ENCODE measurements around the gene CACNA2D3. TPM values are rescaled to one million over a fixed set of nuclear protein-coding genes. Genes with fewer than 3 reads are reported as not detected.

Gene CACNA2D3
- total RNA-seq, 1 donor from 2014 or later: 3.6 TPM

DNA sequence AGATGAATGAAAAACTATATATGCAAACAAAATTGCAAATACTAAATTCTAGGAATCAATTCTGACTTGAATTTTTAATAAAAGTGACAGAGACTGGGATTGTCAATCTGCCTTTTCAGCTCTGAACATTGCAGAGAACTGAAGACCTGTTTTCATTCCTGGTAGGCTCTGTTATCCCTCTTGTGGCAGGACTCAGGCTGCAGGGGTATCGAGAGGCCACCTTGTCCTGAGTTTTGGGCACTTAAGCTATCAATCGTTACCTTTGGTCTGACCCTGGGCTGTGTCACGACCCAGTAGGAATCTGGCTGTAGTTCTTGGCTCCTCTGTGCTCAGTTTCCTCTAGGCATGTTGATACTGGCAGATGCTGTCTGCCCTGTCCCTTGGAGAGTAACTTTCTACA, 238.0 kb downstream of the CACNA2D3 start:
- no peak overlapping the region for H3K27ac ChIP-seq
- H3K36me3 ChIP-seq: no peaks in the 10 kb centered on the region
- intact Hi-C loops (cut with DNase I): no loop called here
- peaks cover 11% of the 10 kb centered on the region for H3K4me1 ChIP-seq
- no peak overlapping the region for H3K4me3 ChIP-seq
- no peak for TF ChIP-seq CTCF (IDR thresholded peaks at IDR 0.05)
- ATAC-seq: no peak
- no peak for DNase-seq
- H3K27me3 ChIP-seq (ENCODE audit: low read depth): no peaks in the 10 kb centered on the region
- H3K9me3 ChIP-seq: no peaks in the 10 kb centered on the region

DNA sequence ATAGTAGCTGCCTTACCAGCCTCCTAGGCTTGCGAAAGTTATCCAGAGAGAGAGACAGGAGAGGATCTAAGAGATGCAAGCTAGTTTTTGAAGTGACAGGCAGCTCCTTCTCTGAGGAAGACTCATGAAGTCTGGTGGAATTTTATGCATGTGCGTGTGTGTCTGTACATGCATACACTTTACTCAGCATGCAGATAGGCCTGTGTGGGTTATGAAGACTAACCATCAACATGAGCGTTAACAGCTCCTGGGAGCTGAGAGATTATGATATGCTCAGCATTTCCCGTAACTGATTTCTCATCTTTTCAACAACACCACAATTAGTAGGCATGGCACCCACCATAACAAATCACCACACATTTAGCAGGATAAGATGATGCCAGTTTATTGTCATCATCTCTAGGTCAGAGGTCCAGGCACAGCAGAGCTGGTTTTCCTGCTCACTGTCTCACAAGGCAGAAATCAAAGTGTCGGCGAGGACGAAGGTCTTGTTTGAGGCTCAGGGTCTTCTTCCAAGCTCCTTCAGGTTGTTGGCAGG, 239.5 kb downstream of the CACNA2D3 start:
- intact Hi-C loops (cut with DNase I): no loop called here
- Histone ChIP-seq H3K9me3 (no peaks in the 10 kb centered on the region), H3K4me3 (no peak overlapping the region), H3K4me1 (peaks cover 4% of the 10 kb centered on the region), H3K36me3 (no peaks in the 10 kb centered on the region), H3K27ac (no peak overlapping the region), H3K27me3 (ENCODE audit: low read depth) (no peaks in the 10 kb centered on the region)
- ATAC-seq (no peak), DNase-seq (no peak)
- TF ChIP-seq CTCF (IDR thresholded peaks at IDR 0.05): no peak

DNA sequence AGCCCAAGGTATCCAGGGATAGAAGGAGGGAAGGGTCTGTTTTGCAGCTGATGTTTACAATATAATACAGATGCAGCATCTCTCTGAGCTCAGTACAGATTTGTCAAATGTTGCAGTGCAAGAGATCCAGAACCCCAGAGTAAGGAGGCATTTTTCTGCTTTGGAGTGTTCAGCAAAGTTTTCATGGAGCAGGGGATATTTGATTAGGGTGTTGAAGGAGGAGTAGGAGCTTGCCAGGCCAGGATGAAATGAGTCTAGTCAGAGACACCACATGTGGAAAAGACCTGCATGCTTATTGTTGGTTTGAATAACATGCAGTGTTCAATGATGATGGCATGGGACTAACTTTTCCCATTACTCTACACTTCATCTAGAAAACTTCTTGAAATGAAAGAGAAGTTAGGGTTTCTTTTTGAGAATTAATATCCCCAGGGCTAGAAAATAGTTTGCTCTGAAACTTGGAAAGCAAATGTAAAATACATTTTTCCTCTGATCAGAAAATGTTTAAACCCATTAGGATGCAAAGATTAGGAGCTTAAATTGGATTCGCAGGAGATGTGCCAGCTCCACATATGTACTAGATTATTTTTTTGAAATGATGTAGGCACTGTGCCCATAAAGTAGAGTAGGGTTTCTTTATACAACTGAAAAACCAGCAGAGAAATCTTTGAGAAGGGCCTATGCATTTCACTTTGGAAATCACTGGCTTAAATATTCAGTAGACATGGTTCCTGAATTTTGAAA, 243.8 kb downstream of the CACNA2D3 start:
- Histone ChIP-seq H3K9me3 (no peaks in the 10 kb centered on the region), H3K4me1 (no peaks in the 10 kb centered on the region), H3K4me3 (no peak overlapping the region), H3K27me3 (ENCODE audit: low read depth) (no peaks in the 10 kb centered on the region), H3K36me3 (no peaks in the 10 kb centered on the region), H3K27ac (no peak overlapping the region)
- intact Hi-C loops (cut with DNase I): no loop called here
- TF ChIP-seq CTCF (IDR thresholded peaks at IDR 0.05): no peak
- no peak for DNase-seq
- ATAC-seq: no peak

DNA sequence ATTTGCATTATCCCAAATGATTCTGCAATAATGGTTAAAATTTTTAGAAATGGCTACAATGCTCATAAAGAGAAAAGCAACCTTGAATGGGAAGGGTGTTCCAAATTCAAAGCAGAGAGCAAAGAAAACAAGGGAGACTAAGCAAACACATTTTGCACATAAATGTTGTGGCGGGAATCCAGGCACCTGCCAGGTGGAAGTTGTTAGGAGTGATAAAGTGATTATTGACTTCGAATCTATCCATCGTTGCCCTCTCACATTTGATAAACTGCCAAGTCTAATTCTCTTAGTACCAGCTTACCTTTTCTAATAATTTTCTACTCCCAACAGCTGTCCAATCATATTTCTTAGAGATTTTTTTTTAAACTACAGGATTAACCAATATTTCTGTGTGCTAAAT, 244.5 kb downstream of the CACNA2D3 start:
- no peak for ATAC-seq

GRCh38 chr3:54372232-54372631, 249.9 kb downstream of the CACNA2D3 start:
- DNase-seq (no peak), ATAC-seq (no peak)
- no peak for TF ChIP-seq CTCF (IDR thresholded peaks at IDR 0.05)
- no peaks in the 10 kb centered on the region for H3K36me3 ChIP-seq
- H3K4me3 ChIP-seq: no peak overlapping the region
- intact Hi-C loops (cut with DNase I): no loop called here
- H3K4me1 ChIP-seq: no peaks in the 10 kb centered on the region
- H3K9me3 ChIP-seq: no peaks in the 10 kb centered on the region
- H3K27ac ChIP-seq: no peak overlapping the region
- no peaks in the 10 kb centered on the region for H3K27me3 ChIP-seq (ENCODE audit: low read depth)

More for the DNA sequence above, 244.5 kb downstream of the CACNA2D3 start:
- no peak overlapping the region for H3K27ac ChIP-seq
- H3K9me3 ChIP-seq: no peaks in the 10 kb centered on the region
- H3K27me3 ChIP-seq (ENCODE audit: low read depth): no peaks in the 10 kb centered on the region
- TF ChIP-seq CTCF (IDR thresholded peaks at IDR 0.05): no peak
- no peaks in the 10 kb centered on the region for H3K4me1 ChIP-seq
- intact Hi-C loops (cut with DNase I): no loop called here
- H3K4me3 ChIP-seq: no peak overlapping the region
- no peaks in the 10 kb centered on the region for H3K36me3 ChIP-seq
- DNase-seq: no peak
